ENCODE measurements around the gene MCU.

DNA sequence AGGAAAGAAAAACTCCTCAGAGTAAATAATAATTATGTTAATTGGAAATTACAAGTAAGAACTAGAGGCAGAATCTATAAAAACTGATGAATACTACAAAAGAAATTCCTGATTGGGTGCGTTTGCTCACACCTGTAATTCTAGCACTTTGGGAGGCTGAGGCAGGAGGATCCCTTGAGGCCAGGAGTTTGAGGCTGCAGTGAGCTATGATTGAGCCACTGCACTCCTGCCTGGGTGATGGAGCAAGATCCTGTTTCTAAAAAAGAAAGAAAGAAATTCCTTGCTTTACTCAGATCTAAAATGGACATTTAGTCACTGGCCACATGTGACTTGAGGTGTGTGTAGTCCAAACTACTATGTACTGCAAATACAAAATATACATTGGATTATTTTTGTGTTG, 42.0 kb downstream of the MCU start:
- TF ChIP-seq POLR2AphosphoS5 (IDR thresholded peaks at IDR 0.05; ENCODE audit: low read depth, low read length), result no peak
- TF ChIP-seq EP300 (IDR thresholded peaks at IDR 0.05; ENCODE audit: borderline replicate concordance in 1 of 2, low read depth in 2 of 2, low read length in 2 of 2), result no peak
- TF ChIP-seq, protein P1, sequence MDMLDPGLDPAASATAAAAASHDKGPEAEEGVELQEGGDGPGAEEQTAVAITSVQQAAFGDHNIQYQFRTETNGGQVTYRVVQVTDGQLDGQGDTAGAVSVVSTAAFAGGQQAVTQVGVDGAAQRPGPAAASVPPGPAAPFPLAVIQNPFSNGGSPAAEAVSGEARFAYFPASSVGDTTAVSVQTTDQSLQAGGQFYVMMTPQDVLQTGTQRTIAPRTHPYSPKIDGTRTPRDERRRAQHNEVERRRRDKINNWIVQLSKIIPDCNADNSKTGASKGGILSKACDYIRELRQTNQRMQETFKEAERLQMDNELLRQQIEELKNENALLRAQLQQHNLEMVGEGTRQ (IDR thresholded peaks at IDR 0.05; ENCODE audit: low read length), result no peak
- no peak for TF ChIP-seq RAD21 (IDR thresholded peaks at IDR 0.05 in 1 of 2, conservative IDR thresholded peaks at IDR 0.05 in 1 of 2; ENCODE audit: low read depth in 2 of 2, low read length in 2 of 2)
- TF ChIP-seq GTF2F1 (IDR thresholded peaks at IDR 0.05; ENCODE audit: borderline replicate concordance, low read depth, low read length), result no peak
- TF ChIP-seq SRF (IDR thresholded peaks at IDR 0.05; ENCODE audit: low read depth, low read length), result no peak
- TF ChIP-seq, protein P2, sequence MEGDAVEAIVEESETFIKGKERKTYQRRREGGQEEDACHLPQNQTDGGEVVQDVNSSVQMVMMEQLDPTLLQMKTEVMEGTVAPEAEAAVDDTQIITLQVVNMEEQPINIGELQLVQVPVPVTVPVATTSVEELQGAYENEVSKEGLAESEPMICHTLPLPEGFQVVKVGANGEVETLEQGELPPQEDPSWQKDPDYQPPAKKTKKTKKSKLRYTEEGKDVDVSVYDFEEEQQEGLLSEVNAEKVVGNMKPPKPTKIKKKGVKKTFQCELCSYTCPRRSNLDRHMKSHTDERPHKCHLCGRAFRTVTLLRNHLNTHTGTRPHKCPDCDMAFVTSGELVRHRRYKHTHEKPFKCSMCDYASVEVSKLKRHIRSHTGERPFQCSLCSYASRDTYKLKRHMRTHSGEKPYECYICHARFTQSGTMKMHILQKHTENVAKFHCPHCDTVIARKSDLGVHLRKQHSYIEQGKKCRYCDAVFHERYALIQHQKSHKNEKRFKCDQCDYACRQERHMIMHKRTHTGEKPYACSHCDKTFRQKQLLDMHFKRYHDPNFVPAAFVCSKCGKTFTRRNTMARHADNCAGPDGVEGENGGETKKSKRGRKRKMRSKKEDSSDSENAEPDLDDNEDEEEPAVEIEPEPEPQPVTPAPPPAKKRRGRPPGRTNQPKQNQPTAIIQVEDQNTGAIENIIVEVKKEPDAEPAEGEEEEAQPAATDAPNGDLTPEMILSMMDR (IDR thresholded peaks at IDR 0.05; ENCODE audit: control extremely low read depth in 1 of 3, insufficient read depth in 1 of 3, low read depth in 1 of 3, low read length in 3 of 3), result no peak
- TF ChIP-seq ZNF274 (IDR thresholded peaks at IDR 0.05; ENCODE audit: borderline replicate concordance, extremely low read depth, low read length), result no peak
- no peak for TF ChIP-seq GABPA (IDR thresholded peaks at IDR 0.05; ENCODE audit: borderline replicate concordance, insufficient read depth, low read length)
- no peak for TF ChIP-seq EZH2 (IDR thresholded peaks at IDR 0.05; ENCODE audit: low read depth, low read length, severe bottlenecking)
- no peak for TF ChIP-seq RNF2 (IDR thresholded peaks at IDR 0.05; ENCODE audit: borderline replicate concordance, low read depth, low read length, missing control alignments, poor library complexity, severe bottlenecking)
- TF ChIP-seq HDAC2 (IDR thresholded peaks at IDR 0.05; ENCODE audit: borderline replicate concordance in 1 of 2, low read depth in 2 of 2, low read length in 2 of 2), result no peak
